ENCODE results near the gene XRCC6.

XRCC6 gene

DNA sequence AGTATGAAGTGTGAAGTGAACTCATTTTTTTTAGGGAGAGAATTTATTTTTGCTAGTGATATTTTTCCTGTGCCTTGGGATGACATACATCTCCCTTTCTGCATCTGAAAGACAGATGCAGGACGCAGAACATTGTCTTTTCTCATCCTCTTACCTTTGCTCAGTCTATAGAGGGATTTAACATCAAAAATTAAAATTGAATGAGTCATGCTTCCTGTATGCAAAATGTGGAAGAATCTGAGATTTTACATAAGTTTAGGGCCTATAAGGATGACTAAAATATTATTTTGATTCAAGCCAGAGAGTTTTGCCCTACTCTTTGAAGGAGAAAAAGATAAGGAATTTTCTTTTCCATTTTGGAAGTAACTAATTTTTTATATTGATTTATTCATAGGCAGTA is 27.3 kb downstream of the XRCC6 start:
- TF ChIP-seq CTCF (IDR thresholded peaks at IDR 0.05; ENCODE audit: low read depth, low read length, missing control alignments), result no peak
- DNase-seq (ENCODE audit: low read depth), result no peak
- in situ Hi-C loops (cut with HindIII; ENCODE audit: low sequenced_read_pairs), result no loop called here
- no peak overlapping the region for H3K4me3 ChIP-seq (ENCODE audit: low read depth, low read length)

DNA sequence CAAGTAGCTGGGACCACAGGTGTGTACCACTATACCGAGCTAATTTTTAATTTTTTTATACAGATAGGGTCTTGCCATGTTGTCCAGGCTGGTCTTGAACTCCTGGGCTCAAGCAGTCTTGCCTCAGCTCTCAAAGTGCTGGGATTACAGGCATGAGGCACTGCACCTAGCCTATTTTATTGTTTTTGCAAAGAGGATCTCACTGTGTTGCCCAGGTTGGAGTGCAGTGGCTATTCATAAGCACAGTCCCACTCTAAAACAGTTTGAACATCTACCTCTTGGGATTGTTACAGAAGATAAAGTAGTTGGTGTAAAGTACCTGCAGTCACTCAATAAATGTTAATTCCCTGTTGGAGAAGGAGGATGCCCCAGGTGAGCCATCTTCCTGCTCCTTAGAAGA is 29.1 kb downstream of the XRCC6 start:
- H3K4me3 ChIP-seq (ENCODE audit: low read depth, low read length), result no peak overlapping the region
- DNase-seq (ENCODE audit: low read depth), result no peak
- TF ChIP-seq CTCF (IDR thresholded peaks at IDR 0.05; ENCODE audit: low read depth, low read length, missing control alignments), result no peak
- in situ Hi-C loops (cut with HindIII; ENCODE audit: low sequenced_read_pairs), result loop anchor here (5.0 kb wide), 1 partner anchor 33 kb away; no protein-coding TSS in a partner anchor

- no peak for DNase-seq (ENCODE audit: low read depth)
- in situ Hi-C loops (cut with HindIII; ENCODE audit: low sequenced_read_pairs), result loop anchor here (5.0 kb wide), 1 partner anchor 34 kb away; no protein-coding TSS in a partner anchor
- TF ChIP-seq CTCF (IDR thresholded peaks at IDR 0.05; ENCODE audit: low read depth, low read length, missing control alignments), result no peak
- no peak overlapping the region for H3K4me3 ChIP-seq (ENCODE audit: low read depth, low read length)
Observed at GRCh38 chr22:41650821-41651220, 29.7 kb downstream of the XRCC6 start.

DNA sequence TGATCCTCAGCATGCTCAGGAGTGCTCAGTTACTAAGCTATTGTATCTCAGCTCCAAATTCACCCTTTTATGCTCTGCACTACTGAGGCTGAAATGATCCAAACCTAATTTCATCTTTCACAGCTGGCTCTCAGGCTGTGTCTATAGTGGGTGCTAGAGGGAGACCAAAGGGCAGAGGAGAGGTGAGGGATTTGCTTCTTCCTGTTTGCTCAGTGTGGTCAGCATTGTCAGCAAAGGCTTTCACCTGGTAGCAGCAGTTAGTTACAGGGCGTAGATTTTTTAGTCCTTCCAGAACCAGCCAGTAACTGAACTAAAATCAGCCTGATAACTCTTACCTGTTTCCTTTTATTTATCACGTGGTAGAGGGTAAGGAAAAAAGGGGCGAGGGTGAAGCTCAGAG is 33.2 kb downstream of the XRCC6 start:
- no peak for DNase-seq (ENCODE audit: low read depth)
- in situ Hi-C loops (cut with HindIII; ENCODE audit: low sequenced_read_pairs), result loop anchor here (5.0 kb wide), 1 partner anchor 37 kb away; no protein-coding TSS in a partner anchor
- H3K4me3 ChIP-seq (ENCODE audit: low read depth, low read length), result no peak overlapping the region
- no peak for TF ChIP-seq CTCF (IDR thresholded peaks at IDR 0.05; ENCODE audit: low read depth, low read length, missing control alignments)

GRCh38 chr22:41656556-41656955 is 35.5 kb downstream of the XRCC6 start:
- TF ChIP-seq CTCF (IDR thresholded peaks at IDR 0.05; ENCODE audit: low read depth, low read length, missing control alignments), result no peak
- no peak for DNase-seq (ENCODE audit: low read depth)
- in situ Hi-C loops (cut with HindIII; ENCODE audit: low sequenced_read_pairs), result no loop called here
- no peak overlapping the region for H3K4me3 ChIP-seq (ENCODE audit: low read depth, low read length)

DNA sequence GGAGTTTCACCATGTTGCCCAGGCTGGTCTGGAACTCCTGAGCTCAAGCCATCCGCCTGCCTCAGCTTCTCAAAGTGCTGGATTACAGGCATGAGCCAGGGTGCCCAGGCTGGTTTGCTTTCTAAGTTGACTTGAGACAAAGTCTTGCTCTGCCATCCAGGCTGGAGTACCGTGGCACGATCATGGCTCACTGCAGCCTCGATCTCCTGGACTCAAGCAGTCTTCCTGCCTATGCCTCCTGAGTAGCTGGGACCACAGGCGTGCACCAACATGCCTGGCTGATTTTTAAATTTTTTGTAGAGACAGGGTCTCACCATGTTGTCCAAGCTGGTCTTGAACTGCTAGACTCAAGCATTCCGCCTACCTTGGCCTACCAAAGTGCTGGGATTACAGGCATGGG is 36.6 kb downstream of the XRCC6 start:
- DNase-seq (ENCODE audit: low read depth), result no peak
- H3K4me3 ChIP-seq (ENCODE audit: low read depth, low read length), result no peak overlapping the region
- no peak for TF ChIP-seq CTCF (IDR thresholded peaks at IDR 0.05; ENCODE audit: low read depth, low read length, missing control alignments)
- in situ Hi-C loops (cut with HindIII; ENCODE audit: low sequenced_read_pairs), result no loop called here

GRCh38 chr22:41658869-41659268 is 37.8 kb downstream of the XRCC6 start:
- in situ Hi-C loops (cut with HindIII; ENCODE audit: low sequenced_read_pairs), result no loop called here
- no peak overlapping the region for H3K4me3 ChIP-seq (ENCODE audit: low read depth, low read length)
- no peak for DNase-seq (ENCODE audit: low read depth)
- TF ChIP-seq CTCF (IDR thresholded peaks at IDR 0.05; ENCODE audit: low read depth, low read length, missing control alignments), result no peak
